Measurements from ENCODE around the gene RPP25.
"Not testable (repeated sequence)": the region's sequence is repeated elsewhere in the genome, so short reads cannot be mapped to it uniquely, and the experiment has no call there.

Gene RPP25

GRCh38 chr15:74917676-74918075 is 38.9 kb downstream of the RPP25 start:
- DNase-seq (ENCODE audit: low read depth), result no peak

GRCh38 chr15:74913799-74914198 is 42.8 kb downstream of the RPP25 start:
- DNase-seq (ENCODE audit: low read depth), result not testable (repeated sequence)

GRCh38 chr15:74913041-74913440 is 43.5 kb downstream of the RPP25 start:
- DNase-seq (ENCODE audit: low read depth), result no peak

- DNase-seq (ENCODE audit: low read depth), result no peak
Measured at GRCh38 chr15:74908635-74909034, 47.9 kb downstream of the RPP25 start.

- no peak for DNase-seq (ENCODE audit: low read depth)
Measured at GRCh38 chr15:74907163-74907870, 49.3 kb downstream of the RPP25 start.

GRCh38 chr15:74906450-74907162 is 50.0 kb downstream of the RPP25 start, which contains the start of gene FAM219B:
TSS of gene FAM219B (minus strand) at chr15:74906851. CDS start at chr15:74906800, 51 bp downstream.
- no peak for DNase-seq (ENCODE audit: low read depth)

GRCh38 chr15:74906067-74906449 is 50.5 kb downstream of the RPP25 start:
- DNase-seq (ENCODE audit: low read depth), result no peak
